ENCODE measurements around the gene LIN52.

The LIN52 gene

GRCh38 chr14:74221741-74222140 is 137.0 kb downstream of the LIN52 start:
- TF ChIP-seq CTCF (IDR thresholded peaks at IDR 0.05; ENCODE audit: control insufficient read depth, extremely low read depth, insufficient read depth), result no peak
- DNase-seq (ENCODE audit: low read depth), result no peak
- no peak overlapping the region for H3K4me3 ChIP-seq (ENCODE audit: low read depth, low read length)

GRCh38 chr14:74223016-74223415 is 138.3 kb downstream of the LIN52 start:
- TF ChIP-seq CTCF (IDR thresholded peaks at IDR 0.05; ENCODE audit: control insufficient read depth, extremely low read depth, insufficient read depth), result no peak
- DNase-seq (ENCODE audit: low read depth), result no peak
- H3K4me3 ChIP-seq (ENCODE audit: low read depth, low read length), result no peak overlapping the region

- H3K4me3 ChIP-seq (ENCODE audit: low read depth, low read length), result no peak overlapping the region
- no peak for DNase-seq (ENCODE audit: low read depth)
- TF ChIP-seq CTCF (IDR thresholded peaks at IDR 0.05; ENCODE audit: control insufficient read depth, extremely low read depth, insufficient read depth), result no peak
These were observed 147.0 kb downstream of the LIN52 start for GRCh38 chr14:74231784-74232183.

- DNase-seq (ENCODE audit: low read depth), result no peak
- TF ChIP-seq CTCF (IDR thresholded peaks at IDR 0.05; ENCODE audit: control insufficient read depth, extremely low read depth, insufficient read depth), result no peak
- H3K4me3 ChIP-seq (ENCODE audit: low read depth, low read length), result no peak overlapping the region
These were observed 150.3 kb downstream of the LIN52 start for GRCh38 chr14:74235017-74235416.

GRCh38 chr14:74237441-74237840 is 152.7 kb downstream of the LIN52 start:
- H3K4me3 ChIP-seq (ENCODE audit: low read depth, low read length), result no peak overlapping the region
- TF ChIP-seq CTCF (IDR thresholded peaks at IDR 0.05; ENCODE audit: control insufficient read depth, extremely low read depth, insufficient read depth), result no peak
- no peak for DNase-seq (ENCODE audit: low read depth)

- DNase-seq (ENCODE audit: low read depth), result no peak
- H3K4me3 ChIP-seq (ENCODE audit: low read depth, low read length), result no peak within 1 kb of the TSS
- TF ChIP-seq CTCF (IDR thresholded peaks at IDR 0.05; ENCODE audit: control insufficient read depth, extremely low read depth, insufficient read depth), result no peak
These were observed 154.5 kb downstream of the LIN52 start, which contains the start of gene VSX2 for GRCh38 chr14:74238974-74239847. TSS of gene VSX2 (plus strand) at chr14:74239449. CDS start at chr14:74239562, 113 bp downstream.
